Thoracic aorta (tissue), 2 donors: ENCODE results near the gene EHD4. TPM values are rescaled to one million over a fixed set of nuclear protein-coding genes. Genes with fewer than 3 reads are reported as not detected.

Experiments used
- ATAC-seq: fragments of 150-250 bp; one replicate; pipeline ENCODE4 v1.8.0; 2017; ENCODE audit warnings: low read depth; ENCODE audit not compliant: insufficient number of reproducible peaks, low FRiP score
- DNase-seq: peaks from one replicate; pipeline ENCODE4 v3.0.0-alpha.2; 2020; ENCODE audit warnings: low spot score
- H3K27ac ChIP-seq, 2 donors: fragments of 200-600 bp; sonication (generic); 1 replicate in 1 of 2; 2 replicates in 1 of 2; pipeline ENCODE4 v1.5.1; 2016; ENCODE audit warnings: mild to moderate bottlenecking in 2 of 2, moderate library complexity in 2 of 2
- H3K27me3 ChIP-seq: fragments of 200-600 bp; sonication (generic); replicated peaks from 2 replicates; pipeline ENCODE4 v1.6.0; 2016; ENCODE audit warnings: mild to moderate bottlenecking; ENCODE audit not compliant: insufficient read depth
- H3K36me3 ChIP-seq: fragments of 200-600 bp; sonication (generic); one replicate; pipeline ENCODE4 v1.5.1; 2016
- H3K4me1 ChIP-seq, 2 donors: fragments of 200-600 bp; sonication (generic); 1 replicate in 1 of 2; 2 replicates in 1 of 2; pipeline versions ENCODE4 v1.5.1 to v1.6.0; 2016; ENCODE audit warnings: low read depth in 2 of 2, mild to moderate bottlenecking in 1 of 2; ENCODE audit not compliant: control insufficient read depth in 1 of 2
- H3K4me3 ChIP-seq: fragments of 200-600 bp; sonication (generic); 2 replicates; pipeline ENCODE4 v1.5.1; 2016; ENCODE audit warnings: mild to moderate bottlenecking
- H3K9me3 ChIP-seq: fragments of 200-600 bp; sonication (generic); 2 replicates; pipeline ENCODE4 v1.5.1; 2016
- CTCF ChIP-seq: fragments of 200-600 bp; sonication (generic); IDR thresholded peaks from one replicate; pipeline ENCODE4 v1.5.1; 2019; ENCODE audit warnings: antibody characterized with exemption
- total RNA-seq, 2 donors: library from RNA; depleted of rRNA; stranded (reverse); fragments of >200 nt; gene quantifications; one replicate each; pipeline versions ENCODE4 v1.1.0 to v1.2.3, GENCODE V29; 2016

The EHD4 gene
- total RNA-seq, 2 donors from 2014 or later: 43.6 to 48.1 TPM

- Histone ChIP-seq H3K9me3 (no peaks in the 10 kb centered on the region), H3K27ac (no peak overlapping the region), H3K4me1 (peaks cover 0 to 3% of the 10 kb centered on the region in 2 donors), H3K27me3 (no peaks in the 10 kb centered on the region), H3K36me3 (no peaks in the 10 kb centered on the region), H3K4me3 (no peak overlapping the region)
- no peak for TF ChIP-seq CTCF
- no peak for ATAC-seq
- DNase-seq: no peak
These were observed 95.7 kb downstream of the EHD4 start for GRCh38 chr15:41876689-41877088.

GRCh38 chr15:41876007-41876406 lies 96.3 kb downstream of the EHD4 start:
- no peak for DNase-seq
- Histone ChIP-seq H3K4me1 (no peaks in the 10 kb centered on the region), H3K27ac (no peak overlapping the region), H3K36me3 (no peaks in the 10 kb centered on the region), H3K9me3 (no peaks in the 10 kb centered on the region), H3K4me3 (no peak overlapping the region), H3K27me3 (no peaks in the 10 kb centered on the region)
- no peak for TF ChIP-seq CTCF
- ATAC-seq: no peak

GRCh38 chr15:41874736-41875135 lies 97.6 kb downstream of the EHD4 start:
- no peaks in the 10 kb centered on the region for H3K9me3 ChIP-seq
- ATAC-seq (no peak), DNase-seq (no peak)
- H3K27me3 ChIP-seq: no peaks in the 10 kb centered on the region
- H3K4me3 ChIP-seq: no peak overlapping the region
- no peak for TF ChIP-seq CTCF
- no peaks in the 10 kb centered on the region for H3K4me1 ChIP-seq
- no peak overlapping the region for H3K27ac ChIP-seq
- H3K36me3 ChIP-seq: no peaks in the 10 kb centered on the region

GRCh38 chr15:41873711-41874110 lies 98.6 kb downstream of the EHD4 start:
- no peak overlapping the region for H3K4me3 ChIP-seq
- no peak overlapping the region for H3K27ac ChIP-seq
- H3K4me1 ChIP-seq: no peaks in the 10 kb centered on the region
- no peaks in the 10 kb centered on the region for H3K36me3 ChIP-seq
- DNase-seq: no peak
- no peaks in the 10 kb centered on the region for H3K9me3 ChIP-seq
- ATAC-seq: no peak
- no peaks in the 10 kb centered on the region for H3K27me3 ChIP-seq
- no peak for TF ChIP-seq CTCF

- DNase-seq (no peak), ATAC-seq (no peak)
- no peaks in the 10 kb centered on the region for H3K27me3 ChIP-seq
- no peak for TF ChIP-seq CTCF
- H3K27ac ChIP-seq: no peak overlapping the region
- H3K36me3 ChIP-seq: no peaks in the 10 kb centered on the region
- no peak overlapping the region for H3K4me3 ChIP-seq
- H3K9me3 ChIP-seq: no peaks in the 10 kb centered on the region
- no peaks in the 10 kb centered on the region for H3K4me1 ChIP-seq
These were observed 100.1 kb downstream of the EHD4 start for GRCh38 chr15:41872166-41872747.
